GM04504 (cell line): ENCODE data around the gene OCSTAMP.

ENCODE experiments used
- DNase-seq: peaks from one replicate; pipeline ENCODE4 v3.0.0-alpha.2; 2012; ENCODE audit warnings: low read depth

OCSTAMP gene

DNA sequence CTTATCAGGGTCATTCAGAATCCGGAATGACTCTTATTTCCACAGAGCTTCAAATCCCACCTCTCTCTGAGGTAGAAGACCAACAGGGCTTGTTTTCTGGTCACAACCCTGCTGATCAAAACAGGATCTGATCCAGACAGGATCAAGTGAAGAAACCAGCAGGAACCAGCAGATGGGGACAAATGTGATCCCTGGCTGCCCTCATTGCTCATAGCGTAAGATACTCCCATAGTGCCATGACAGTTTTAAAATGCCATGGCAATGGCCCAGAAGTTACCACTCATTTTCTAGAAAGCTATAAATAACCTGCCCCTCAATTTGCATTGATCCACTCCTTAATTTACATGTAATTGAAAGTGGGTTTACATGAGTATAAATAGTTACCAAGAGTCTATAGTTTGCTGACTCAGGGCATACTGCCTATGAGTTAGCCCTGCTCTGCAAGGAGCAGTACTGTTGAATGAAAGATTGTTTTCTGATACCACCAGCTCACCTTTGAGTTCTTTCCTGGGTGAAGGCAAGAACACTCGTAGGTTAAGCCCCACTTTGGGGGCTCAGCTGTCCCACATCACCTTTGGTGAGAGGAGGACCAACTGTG is 30.9 kb downstream of the OCSTAMP start:
- no peak for DNase-seq

DNA sequence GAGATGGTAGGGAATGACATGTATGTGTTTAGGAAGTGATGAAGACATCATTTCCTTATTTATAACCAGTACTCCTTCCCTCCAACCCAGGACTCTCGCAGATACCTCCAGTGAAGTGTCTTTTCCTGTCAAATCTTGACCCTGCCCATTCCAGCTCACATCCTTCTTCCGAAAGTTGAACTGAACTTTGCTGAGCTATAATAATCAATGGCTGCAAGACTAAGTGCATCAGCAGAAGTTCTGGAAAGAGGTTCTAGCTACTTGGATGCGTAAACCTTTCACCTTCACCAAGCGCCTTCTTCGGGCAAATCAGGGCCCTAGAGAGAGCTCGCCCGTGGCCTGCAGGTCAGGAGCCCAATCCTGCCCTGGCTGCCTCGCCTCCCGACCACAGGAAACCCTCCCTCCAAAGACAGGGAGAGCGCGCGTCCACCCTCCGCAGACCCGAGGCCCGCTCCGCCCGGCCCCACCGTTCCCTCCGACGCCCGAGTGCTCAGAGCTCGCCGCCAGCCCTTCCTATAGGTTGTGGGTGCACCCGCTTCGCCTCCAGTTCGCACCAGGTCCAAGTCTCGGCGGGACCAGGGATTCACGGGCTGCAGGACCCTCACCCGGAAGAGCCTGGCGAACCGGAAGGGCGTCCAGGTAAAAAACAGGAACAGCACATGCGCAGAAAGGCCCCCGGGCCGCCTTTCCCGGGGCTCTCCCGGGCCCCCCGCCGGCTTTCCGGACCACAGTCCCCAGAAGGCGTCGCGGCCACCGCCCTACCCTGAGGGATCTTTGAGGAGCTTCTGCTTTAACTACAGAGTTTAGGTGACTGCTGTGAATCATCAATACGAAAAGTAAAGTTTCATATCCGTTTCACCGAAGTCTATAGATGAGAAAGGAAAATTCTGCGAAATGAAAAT is 37.3 kb downstream of the OCSTAMP start, which contains the start of gene ZNF334:
Gene ZNF334, minus strand, starts transcription at position 617 of the 902 bp plus-strand sequence. CDS start 1,457 bp downstream, outside the sequence.
- peak; percentile 2 for DNase-seq

GRCh38 chr20:46509523-46509922 is 40.9 kb downstream of the OCSTAMP start:
- DNase-seq, result no peak

- DNase-seq, result no peak
These were observed 42.6 kb downstream of the OCSTAMP start for GRCh38 chr20:46507760-46508407.

GRCh38 chr20:46505506-46505905 is 44.9 kb downstream of the OCSTAMP start:
- DNase-seq, result no peak

DNA sequence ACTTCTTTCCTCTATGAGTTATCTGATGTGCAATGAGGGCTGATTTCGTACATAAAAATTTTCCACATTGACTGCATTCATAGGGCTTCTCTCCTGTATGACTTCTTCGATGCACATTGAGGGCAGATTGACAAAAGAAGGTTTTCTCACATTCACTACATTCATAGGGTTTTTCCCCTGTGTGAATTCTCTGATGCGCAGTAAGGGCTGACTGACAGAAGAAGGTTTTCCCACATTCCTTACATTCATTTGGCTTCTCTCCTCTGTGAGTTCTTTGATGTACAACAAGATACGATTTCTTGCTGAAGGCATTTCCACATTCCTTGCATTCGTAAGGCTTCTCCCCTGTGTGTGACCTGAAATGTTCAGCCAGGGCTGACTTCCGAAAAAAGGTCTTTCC is 48.5 kb downstream of the OCSTAMP start:
- no peak for DNase-seq

DNA sequence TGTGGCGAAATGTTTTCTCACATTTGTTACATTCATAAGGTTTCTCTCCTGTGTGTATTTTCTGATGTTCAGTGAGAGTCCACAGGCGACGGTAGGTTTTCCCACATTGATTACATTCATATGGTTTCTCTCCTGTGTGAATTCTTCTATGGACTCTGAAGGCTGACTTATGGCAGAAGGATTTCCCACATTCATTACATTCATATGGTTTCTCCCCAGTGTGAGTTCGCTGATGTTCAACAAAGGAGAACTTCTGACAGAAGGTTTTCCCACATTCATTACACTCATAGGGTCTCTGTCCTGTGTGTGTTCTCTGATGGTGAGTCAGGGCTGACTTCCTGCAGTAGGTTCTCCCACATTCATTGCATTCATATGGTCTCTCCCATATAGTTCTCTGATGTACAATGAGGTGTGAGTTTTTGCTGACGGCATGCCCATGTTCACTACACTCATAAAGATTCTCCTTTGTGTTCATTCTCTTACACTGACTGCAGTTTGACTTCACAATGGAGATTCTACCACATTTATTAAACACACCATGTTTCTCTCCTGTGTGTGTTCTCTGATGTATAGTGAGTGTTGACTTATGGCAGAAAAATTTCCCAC is 49.0 kb downstream of the OCSTAMP start:
- DNase-seq, result no peak

DNA sequence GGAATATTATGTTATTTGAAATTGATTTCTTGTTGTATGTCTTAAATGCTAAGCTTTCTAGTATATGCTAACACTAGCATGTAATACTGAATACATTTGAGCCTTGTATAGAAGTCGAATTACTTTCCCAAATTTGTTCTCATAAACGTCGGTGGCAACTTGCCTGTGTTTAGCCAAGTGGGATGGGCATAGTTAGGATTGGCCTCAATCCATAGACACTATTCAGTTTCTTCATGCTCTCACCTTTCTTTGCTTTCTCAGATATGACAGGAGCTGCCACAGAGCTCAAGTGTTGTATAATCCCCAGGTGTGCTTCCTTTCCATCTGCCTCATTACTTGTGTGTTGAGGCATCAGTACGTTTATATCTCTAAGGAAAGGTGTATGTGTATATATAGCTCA is 56.4 kb downstream of the OCSTAMP start:
- no peak for DNase-seq

DNA sequence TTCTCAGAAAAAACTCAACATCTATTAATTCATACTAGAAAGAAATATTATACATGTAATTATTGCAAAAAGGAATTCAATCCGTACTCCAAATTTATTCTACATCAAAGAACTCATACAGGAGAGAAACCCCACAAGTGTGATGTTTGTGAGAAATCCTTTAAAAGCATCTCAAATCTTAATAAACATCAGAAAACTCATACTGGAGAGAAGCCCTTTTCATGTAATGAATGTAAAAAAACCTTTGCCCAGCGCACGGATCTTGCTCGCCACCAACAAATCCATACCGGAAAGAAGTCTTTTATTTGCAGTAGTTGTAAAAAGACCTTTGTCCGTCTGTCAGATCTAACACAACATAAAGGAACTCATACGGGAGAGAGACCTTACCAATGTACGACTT is 59.1 kb downstream of the OCSTAMP start:
- DNase-seq, result no peak
